ENCODE measurements around the gene WNT8B.

DNA sequence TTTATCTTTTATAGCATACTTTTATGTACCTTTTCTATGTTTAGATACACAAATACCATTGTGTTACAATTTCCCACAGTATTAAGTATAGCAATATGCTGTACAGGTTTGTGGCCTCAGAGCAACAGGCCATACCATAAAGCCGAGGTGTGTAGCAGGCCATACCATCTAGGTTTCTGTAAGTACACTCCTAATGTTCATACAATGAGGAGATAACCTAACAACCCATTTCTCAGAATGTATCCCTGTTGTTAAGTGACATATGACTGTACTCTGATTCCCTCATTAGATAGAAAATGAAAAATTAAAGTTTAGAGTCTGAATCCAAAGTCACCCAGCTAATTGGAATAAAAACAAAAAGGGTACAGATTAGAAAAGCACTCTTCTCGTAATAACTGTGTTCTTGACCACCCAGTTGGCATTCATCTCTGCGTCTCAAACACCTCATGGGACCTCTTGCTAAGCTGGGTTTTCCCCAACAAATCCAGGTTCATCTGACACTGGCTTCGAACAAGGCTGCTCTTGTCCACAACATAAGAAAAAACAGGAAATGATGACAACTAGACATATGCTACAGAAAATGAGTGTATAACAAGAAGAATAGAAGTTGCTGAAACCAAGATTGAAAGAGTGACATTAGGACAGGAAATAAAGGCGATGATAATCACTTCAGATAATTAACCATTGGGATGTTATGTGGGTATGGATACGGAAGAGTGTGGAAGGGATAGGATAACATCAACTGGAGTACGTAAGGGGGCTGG lies 65.5 kb downstream of the WNT8B start:
- TF ChIP-seq, protein P1, sequence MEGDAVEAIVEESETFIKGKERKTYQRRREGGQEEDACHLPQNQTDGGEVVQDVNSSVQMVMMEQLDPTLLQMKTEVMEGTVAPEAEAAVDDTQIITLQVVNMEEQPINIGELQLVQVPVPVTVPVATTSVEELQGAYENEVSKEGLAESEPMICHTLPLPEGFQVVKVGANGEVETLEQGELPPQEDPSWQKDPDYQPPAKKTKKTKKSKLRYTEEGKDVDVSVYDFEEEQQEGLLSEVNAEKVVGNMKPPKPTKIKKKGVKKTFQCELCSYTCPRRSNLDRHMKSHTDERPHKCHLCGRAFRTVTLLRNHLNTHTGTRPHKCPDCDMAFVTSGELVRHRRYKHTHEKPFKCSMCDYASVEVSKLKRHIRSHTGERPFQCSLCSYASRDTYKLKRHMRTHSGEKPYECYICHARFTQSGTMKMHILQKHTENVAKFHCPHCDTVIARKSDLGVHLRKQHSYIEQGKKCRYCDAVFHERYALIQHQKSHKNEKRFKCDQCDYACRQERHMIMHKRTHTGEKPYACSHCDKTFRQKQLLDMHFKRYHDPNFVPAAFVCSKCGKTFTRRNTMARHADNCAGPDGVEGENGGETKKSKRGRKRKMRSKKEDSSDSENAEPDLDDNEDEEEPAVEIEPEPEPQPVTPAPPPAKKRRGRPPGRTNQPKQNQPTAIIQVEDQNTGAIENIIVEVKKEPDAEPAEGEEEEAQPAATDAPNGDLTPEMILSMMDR (IDR thresholded peaks at IDR 0.05) = no peak
- TF ChIP-seq POLR2A (IDR thresholded peaks at IDR 0.05) = no peak
